Measurements from ENCODE around the gene ZNF184. TPM values are rescaled to one million over a fixed set of nuclear protein-coding genes. Genes with fewer than 3 reads are reported as not detected.
A peak's percentile ranks its signal among the peaks of the same experiment; 100 is the strongest.

ZNF184 gene
- total RNA-seq, 1 donor from 2014 or later, result 5.7 TPM

DNA sequence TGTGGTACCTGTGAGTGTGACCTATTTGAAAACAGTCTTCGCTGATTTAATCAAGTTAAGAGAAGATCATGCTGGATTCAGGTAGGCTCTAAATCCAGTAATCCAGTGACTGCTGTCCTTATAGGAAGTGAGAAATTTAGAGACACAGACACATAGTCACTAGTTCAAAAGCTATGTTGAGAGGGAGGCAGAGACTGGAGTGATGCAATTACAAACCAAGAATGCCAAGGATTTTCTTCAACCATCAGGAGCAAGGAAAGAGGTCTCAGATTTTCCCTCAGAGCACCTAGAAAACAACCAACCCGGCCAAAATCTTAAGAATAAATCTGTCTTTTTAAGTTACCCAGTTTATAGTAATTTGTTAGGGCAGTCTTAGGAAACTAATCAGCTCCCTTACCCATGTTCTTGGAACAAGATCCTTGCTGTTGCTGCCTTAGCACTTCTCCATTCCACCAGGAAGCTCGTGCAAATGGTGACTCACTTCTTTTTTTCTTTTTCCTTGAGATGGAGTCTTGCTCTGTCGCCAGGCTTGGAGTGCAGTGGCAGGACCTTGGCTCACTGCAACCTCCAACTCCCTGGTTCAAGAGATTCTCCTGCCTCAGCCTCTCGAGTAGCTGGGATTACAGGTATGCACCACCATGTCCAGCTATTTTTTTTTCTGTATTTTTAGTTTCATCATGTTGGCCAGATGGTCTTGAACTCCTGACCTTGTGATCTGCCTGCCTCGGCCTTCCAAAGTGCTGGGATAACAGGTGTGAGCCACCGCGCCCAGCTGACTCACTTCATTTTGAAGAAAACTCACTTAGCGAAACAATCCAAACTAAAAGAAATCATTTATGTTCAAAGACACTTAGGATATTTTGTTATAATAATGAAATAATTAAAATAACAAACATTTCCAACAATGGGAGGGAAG lies 34.4 kb upstream of the ZNF184 start:
- Histone ChIP-seq H3K4me1 (ENCODE audit: insufficient read depth, low read length) (no peaks in the 10 kb centered on the region), H3K4me2 (ENCODE audit: low read length) (no peak overlapping the region), H3K79me2 (ENCODE audit: insufficient read depth, low read length) (no peaks in the 10 kb centered on the region), H3K27me3 (ENCODE audit: insufficient read depth, low read length) (peaks cover 2% of the 10 kb centered on the region), H3K9ac (ENCODE audit: low read length) (no peak overlapping the region), H4K20me1 (ENCODE audit: insufficient read depth, low read length) (peaks cover 3% of the 10 kb centered on the region), H3K9me3 (ENCODE audit: insufficient read depth, low read depth, low read length) (no peaks in the 10 kb centered on the region), H3K27ac (ENCODE audit: low read depth, low read length) (no peak overlapping the region), H3K4me3 (ENCODE audit: insufficient read depth, low read depth, low read length) (no peak overlapping the region), H2AFZ (ENCODE audit: low read depth, low read length) (no peak overlapping the region), H3K36me3 (ENCODE audit: insufficient read depth, low read length) (no peaks in the 10 kb centered on the region)
- no peak for DNase-seq (ENCODE audit: low read depth)
- no peak for TF ChIP-seq EZH2 (IDR thresholded peaks at IDR 0.05; ENCODE audit: insufficient read depth, low read length)
- TF ChIP-seq, protein P1, sequence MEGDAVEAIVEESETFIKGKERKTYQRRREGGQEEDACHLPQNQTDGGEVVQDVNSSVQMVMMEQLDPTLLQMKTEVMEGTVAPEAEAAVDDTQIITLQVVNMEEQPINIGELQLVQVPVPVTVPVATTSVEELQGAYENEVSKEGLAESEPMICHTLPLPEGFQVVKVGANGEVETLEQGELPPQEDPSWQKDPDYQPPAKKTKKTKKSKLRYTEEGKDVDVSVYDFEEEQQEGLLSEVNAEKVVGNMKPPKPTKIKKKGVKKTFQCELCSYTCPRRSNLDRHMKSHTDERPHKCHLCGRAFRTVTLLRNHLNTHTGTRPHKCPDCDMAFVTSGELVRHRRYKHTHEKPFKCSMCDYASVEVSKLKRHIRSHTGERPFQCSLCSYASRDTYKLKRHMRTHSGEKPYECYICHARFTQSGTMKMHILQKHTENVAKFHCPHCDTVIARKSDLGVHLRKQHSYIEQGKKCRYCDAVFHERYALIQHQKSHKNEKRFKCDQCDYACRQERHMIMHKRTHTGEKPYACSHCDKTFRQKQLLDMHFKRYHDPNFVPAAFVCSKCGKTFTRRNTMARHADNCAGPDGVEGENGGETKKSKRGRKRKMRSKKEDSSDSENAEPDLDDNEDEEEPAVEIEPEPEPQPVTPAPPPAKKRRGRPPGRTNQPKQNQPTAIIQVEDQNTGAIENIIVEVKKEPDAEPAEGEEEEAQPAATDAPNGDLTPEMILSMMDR (IDR thresholded peaks at IDR 0.05; ENCODE audit: insufficient read depth, low read depth, low read length), result no peak
- FAIRE-seq, result no peak
- no peak overlapping the region for H3K27ac Mint-ChIP-seq (ENCODE audit: unreplicated experiment)
- H3K9me3 Mint-ChIP-seq (ENCODE audit: unreplicated experiment), result no peaks in the 10 kb centered on the region
- peaks cover 6% of the 10 kb centered on the region for H3K27me3 Mint-ChIP-seq (ENCODE audit: low read depth, unreplicated experiment)
- no peak overlapping the region for H3K4me3 Mint-ChIP-seq (ENCODE audit: unreplicated experiment)
- no peaks in the 10 kb centered on the region for H3K4me1 Mint-ChIP-seq (ENCODE audit: low read depth, unreplicated experiment)
- H3K36me3 Mint-ChIP-seq (ENCODE audit: low read depth, unreplicated experiment), result no peaks in the 10 kb centered on the region

DNA sequence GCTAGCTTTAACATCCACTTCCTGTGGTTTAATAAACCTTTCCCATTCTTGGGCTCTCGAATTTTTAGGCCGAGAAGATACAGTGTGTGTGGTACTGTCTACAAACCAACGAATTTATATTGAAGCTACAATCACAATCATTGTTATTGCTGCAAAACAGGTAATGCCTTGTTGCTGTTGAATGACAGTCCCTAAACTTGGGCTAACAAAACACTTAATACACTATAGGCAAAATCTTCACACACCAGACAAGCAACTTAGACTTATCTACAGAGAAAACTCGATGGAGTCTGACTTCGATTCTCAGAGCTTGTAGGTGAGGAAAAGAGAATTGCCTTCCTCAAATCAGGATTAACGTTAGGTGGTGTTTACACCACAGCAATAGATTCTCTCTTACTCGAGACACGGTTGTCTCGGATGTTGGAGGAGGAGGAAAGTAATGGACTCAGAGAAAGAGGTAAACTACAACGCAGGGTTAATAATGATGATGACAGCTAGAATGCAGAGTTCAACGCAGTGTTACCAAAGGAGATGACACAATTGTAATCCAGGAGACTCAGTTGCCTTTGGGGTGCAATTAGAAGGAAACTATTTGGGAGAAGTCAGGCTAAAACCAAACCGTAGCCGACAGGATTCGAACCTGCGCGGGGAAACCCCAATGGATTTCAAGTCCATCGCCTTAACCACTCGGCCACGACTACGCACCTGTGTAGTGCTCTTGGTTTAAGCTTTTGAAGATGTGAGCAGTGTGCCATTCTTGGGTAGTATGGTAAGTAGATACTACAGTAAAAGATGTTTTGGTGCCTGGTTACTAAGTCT lies 32.5 kb upstream of the ZNF184 start:
- H3K79me2 ChIP-seq (ENCODE audit: insufficient read depth, low read length), result no peaks in the 10 kb centered on the region
- H2AFZ ChIP-seq (ENCODE audit: low read depth, low read length), result no peak overlapping the region
- TF ChIP-seq EZH2 (IDR thresholded peaks at IDR 0.05; ENCODE audit: insufficient read depth, low read length), result no peak
- TF ChIP-seq, protein P1 (IDR thresholded peaks at IDR 0.05; ENCODE audit: insufficient read depth, low read depth, low read length), result no peak
- Mint-ChIP-seq H3K27me3 (ENCODE audit: low read depth, unreplicated experiment) (peaks cover 1% of the 10 kb centered on the region), H3K36me3 (ENCODE audit: low read depth, unreplicated experiment) (no peaks in the 10 kb centered on the region), H3K4me1 (ENCODE audit: low read depth, unreplicated experiment) (no peaks in the 10 kb centered on the region), H3K4me3 (ENCODE audit: unreplicated experiment) (no peak overlapping the region), H3K27ac (ENCODE audit: unreplicated experiment) (no peak overlapping the region), H3K9me3 (ENCODE audit: unreplicated experiment) (no peaks in the 10 kb centered on the region)
- H3K27me3 ChIP-seq (ENCODE audit: insufficient read depth, low read length), result no peaks in the 10 kb centered on the region
- no peak overlapping the region for H3K4me2 ChIP-seq (ENCODE audit: low read length)
- H3K9me3 ChIP-seq (ENCODE audit: insufficient read depth, low read depth, low read length), result no peaks in the 10 kb centered on the region
- H3K4me3 ChIP-seq (ENCODE audit: insufficient read depth, low read depth, low read length), result no peak overlapping the region
- DNase-seq (ENCODE audit: low read depth), result peak; percentile 60
- H3K27ac ChIP-seq (ENCODE audit: low read depth, low read length), result no peak overlapping the region
- H3K9ac ChIP-seq (ENCODE audit: low read length), result no peak overlapping the region
- H3K36me3 ChIP-seq (ENCODE audit: insufficient read depth, low read length), result no peaks in the 10 kb centered on the region
- H4K20me1 ChIP-seq (ENCODE audit: insufficient read depth, low read length), result peaks cover 3% of the 10 kb centered on the region
- no peaks in the 10 kb centered on the region for H3K4me1 ChIP-seq (ENCODE audit: insufficient read depth, low read length)
- no peak for FAIRE-seq

Measured in astrocyte (in vitro differentiated cells and primary cell).